TTC549 (cell line): ENCODE measurements around the gene DESI2.
"Not testable (repeated sequence)": the region's sequence is repeated elsewhere in the genome, so short reads cannot be mapped to it uniquely, and the experiment has no call there.

Experiments used
- FAIRE-seq: peaks from 2 replicates; lab custom pipeline; 2012; peaks lifted over from hg19 to GRCh38; lab: Jason Lieb, UNC

Gene DESI2

DNA sequence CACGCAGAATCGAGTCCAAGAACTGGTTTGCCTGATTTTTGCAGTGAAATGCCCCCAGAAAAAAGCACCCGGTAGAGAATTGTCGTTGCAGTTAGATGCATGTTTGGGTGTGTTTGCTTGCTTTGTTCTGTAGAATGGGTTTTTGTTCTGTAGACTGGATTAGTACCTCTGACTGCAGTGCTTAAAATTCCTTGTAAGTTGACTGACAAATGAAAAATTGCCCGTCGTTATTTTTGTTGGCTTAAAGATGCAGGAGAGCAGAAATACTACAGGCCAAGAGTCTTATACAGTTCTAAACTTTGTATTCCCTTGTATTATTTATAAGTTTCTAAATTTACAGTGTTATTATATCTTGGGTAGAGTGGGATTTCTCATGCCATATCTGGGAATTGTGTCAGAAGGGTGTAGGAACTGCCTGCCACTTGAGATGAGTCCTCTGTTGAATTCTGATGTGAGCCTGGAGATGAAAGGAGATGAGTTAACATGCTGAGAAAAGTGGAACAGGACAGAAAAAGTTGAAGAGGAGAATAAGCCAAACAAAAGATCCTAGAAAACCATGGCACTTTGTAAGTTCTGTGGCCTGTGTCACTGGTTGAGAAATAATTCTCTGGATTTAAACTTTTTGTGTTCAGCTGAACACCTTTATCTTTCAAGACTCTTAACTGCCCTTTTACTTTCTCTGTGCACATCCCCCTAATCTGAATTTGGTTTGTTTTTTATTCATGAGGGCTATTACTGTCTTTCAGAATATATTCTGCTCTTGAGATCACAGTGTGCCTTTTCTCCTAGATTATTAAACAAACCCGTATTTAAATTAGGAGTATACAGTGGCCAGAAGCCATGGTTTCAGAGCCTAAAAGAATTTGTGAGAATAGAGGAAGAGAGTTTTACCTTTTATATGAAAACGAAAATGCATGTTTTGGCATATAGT, 1.4 kb downstream of the DESI2 start:
- FAIRE-seq: no peak

DNA sequence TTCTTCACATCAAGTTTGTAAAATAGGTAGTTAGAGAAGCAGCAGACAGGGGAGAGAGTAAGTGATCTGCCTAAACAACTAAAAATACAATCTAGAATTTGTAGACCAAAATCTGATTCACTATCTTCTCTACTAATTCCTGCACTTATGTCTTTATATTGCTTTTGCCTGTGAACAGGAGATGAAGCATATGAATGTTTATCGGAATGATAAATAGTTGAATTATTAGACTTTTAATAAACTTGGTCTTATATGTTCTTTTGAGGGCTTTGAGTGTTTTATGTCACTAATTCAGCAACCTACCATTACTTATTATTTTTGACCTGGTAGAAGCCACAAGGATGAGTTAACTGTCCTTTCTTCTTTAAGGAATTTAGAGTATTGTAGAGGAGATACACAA, 2.3 kb downstream of the DESI2 start:
- no peak for FAIRE-seq

DNA sequence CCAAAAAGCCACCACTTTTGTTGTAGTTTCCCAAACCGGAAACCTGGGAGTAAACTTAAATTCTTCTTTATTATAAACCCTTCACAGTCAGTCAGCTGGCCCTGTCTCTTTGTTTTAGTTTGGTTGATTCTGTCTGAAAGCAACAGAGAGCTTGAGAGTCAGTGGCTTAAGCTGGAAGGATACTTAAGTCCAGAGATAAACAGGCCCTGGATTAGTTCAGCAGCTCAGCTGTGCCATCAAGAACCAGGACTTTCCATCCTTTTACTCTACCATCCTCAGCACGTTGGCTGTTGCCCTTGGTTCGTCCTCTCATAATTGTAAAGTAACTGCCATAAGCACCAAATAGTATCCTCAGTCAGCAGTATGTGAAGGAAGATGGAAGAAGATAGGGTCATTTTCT, 4.5 kb downstream of the DESI2 start:
- no peak for FAIRE-seq

DNA sequence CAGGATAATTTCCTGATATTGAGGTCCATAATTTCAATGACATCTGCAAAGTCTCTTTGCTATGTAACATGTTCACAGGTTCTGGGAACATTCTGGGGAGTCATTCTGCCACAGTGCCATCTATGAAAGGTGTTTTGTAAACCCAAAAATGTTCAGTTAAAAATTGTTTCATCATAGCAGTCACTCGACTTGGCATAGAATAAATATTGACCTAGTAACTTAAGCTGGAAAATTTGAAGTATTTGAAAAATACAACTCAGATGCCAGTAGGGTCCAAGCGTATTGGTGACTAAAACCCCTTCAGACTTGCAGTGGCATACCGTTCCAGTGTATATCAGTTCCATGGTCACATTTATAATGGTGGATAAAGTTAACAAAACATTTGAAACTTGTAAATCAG, 6.8 kb downstream of the DESI2 start:
- FAIRE-seq: no peak

DNA sequence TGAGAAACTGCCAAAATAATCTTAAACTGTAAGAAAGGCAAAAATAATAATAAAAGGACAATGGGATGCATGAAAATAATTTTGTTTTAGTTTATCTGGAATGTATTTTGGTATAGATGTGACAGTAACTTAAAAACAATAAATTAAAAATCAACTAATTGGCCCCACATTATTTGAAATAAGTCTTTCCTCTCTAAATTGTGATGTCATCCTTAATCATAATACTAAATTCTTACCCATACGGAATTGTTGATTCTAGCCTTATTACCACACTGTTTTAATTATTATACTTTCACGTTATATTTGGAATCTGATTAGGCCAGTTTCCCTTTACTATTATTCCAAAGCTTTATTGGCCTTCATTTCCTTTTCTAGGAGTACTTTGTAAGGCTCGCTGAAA, 7.7 kb downstream of the DESI2 start:
- peak; percentile 77 for FAIRE-seq

DNA sequence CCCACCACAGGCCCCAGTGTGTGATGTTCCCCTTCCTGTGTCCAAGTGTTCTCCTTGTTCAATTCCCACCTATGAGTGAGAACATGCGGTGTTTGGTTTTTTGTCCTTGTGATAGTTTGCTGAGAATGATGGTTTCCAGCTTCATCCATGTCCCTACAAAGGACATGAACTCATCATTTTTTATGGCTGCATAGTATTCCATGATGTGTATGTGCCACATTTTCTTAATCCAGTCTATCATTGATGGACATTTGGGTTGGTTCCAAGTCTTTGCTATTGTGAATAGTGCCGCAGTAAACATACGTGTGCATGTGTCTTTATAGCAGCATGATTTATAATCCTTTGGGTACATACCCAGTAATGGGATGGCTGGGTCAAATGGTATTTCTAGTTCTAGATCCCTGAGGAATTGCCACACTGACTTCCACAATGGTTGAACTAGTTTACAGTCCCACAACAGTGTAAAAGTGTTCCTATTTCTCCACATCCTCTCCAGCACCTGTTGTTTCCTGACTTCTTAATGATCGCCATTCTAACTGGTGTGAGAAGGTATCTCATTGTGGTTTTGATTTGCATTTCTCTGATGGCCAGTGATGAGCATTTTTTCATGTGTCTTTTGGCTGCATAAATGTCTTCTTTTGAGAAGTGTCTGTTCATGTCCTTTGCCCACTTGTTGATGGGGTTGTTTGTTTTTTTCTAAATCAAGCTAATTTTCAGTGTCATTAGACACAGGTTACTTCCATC, 8.8 kb downstream of the DESI2 start:
- FAIRE-seq: not testable (repeated sequence)

DNA sequence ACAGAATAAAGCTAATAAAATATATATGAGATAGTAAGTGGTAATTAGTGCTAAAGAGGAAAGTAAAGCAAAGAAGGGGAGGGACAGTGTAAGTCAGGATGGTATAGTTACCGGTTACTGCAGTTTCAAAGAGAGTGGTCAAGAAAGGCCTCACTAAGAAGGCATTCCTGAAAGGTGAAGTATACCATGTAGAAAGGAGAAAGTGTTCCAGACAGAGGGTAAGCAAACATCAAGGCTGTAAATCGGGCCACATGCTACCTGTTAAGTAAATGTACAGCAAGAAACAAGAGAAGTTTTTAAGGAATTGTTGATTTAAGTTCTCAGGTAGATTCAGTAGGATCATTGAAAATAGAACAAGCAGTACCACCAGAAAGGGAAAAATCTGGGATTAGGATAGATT, 9.7 kb downstream of the DESI2 start:
- no peak for FAIRE-seq

DNA sequence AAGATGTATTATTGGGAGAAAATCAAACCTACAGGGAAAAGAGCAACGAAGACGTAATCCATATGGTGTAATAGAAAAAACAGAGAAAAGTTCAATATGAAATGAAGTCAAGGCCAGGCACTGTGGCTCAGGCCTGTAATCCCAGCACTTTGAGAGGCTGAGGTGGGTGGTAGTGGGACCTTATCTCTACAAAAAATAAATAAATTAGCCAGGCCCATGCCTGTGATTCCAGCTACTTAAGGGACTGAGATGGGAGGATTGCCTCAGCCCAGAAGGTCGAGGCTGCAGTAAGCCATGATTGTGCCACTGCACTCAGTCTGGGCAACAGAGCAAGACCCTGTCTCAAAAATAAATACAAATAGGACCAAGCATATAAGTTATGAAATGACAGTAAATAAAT, 11.4 kb downstream of the DESI2 start:
- no peak for FAIRE-seq

DNA sequence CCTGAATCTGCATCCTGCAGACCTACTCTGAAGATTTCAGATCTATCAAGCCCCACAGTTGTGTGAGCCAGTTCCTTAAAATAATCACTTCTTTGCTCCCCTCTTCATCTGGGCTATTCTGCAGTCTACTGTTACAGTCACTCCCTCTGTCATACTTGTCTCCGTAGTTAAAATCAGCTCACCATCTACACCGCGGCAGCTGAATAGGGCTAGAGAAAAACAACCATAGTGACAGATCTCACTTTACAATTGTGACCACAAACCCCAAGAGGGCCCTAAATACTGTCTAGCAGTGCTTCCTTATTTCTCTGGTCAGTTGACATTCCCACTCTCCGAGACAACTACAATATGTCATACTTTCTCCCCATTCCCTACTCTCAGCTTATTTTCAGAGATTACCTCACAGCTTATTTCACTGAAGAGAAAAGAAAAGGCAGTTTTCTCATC, 12.9 kb downstream of the DESI2 start:
- FAIRE-seq: no peak

DNA sequence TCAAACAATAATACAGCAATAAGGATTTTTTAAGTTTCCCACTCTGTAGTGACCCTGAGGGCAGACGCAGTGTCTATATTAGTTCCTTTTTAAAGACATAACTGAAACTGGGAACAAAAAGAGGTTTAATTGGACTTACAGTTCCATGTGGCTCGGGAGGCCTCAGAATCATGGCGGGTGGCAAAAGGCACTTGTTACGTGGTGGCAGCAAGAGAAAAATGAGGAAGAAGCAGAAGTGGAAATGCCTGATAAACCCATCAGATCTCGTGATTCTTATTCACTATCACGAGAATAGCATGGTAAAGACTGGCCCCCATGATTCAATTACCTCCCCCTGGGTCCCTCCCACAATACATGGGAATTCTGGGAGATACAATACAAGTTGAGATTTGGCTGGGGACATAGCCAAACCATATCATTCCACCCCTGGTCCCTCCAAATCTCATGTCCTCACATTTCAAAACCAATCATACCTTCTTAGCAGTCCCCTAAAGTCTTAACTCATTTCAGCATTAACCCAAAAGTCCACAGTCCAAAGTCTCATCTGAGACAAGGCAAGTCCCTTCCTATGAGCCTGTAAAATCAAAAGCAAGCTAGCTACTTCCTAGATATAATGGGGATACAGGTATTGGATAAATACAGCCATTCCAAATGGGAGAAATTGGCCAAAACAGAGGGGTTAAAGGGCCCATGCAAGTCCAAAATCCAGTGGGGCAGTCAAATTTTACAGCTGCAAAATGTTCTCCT, 13.9 kb downstream of the DESI2 start:
- not testable (repeated sequence) for FAIRE-seq

DNA sequence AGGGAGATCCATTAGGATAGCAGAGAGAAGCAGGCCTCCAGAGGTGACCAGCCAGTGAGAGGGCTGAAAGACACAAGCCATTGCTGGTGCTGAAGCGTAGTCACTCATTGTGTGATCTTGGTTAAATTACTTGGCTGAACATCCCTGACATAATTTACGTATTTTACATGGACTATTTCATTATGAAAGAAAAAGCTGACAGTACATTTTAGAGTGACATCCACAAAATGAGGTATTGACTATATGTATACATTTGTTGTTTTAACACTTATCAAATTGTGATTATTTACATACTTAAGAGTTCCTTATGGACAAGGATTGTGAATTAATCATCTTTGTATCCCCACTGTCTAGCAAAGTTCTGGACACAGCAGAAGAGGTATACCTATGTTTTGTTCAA, 14.9 kb downstream of the DESI2 start:
- peak; percentile 5 for FAIRE-seq

DNA sequence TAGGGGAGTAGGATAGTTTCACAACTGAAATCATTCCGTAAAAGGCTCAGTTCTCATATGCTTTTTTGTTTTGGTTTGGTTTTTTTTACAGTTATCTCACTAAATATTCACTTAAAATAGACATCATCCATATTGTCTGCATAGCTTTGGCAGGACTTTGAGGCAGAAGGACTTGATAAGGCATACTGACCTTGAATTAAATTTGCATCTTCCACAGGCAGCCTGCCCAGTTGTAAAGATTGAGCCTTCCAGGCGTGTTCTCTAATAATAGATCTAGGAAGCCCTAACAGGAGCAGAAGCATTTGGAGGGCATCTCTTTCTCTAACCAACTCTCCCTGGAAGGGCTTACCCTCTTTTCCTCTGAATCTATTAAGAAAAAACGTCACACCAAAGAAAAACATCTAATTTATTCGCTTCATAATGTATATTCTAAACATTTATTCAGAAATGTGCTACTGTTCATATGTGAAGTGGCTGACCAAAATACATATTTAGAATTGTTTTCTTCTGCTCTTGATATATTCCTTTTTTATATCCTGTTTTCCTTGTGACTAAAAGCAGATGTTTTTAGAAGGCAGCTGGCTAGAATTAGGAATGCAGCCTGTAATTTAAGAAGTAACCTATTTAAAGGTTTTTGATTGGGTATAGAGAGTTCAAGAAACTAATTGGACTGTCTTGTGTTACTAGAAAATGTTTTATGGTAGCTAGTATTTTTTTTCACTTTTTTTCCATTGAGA, 20.2 kb downstream of the DESI2 start:
- FAIRE-seq: peak; percentile 41

DNA sequence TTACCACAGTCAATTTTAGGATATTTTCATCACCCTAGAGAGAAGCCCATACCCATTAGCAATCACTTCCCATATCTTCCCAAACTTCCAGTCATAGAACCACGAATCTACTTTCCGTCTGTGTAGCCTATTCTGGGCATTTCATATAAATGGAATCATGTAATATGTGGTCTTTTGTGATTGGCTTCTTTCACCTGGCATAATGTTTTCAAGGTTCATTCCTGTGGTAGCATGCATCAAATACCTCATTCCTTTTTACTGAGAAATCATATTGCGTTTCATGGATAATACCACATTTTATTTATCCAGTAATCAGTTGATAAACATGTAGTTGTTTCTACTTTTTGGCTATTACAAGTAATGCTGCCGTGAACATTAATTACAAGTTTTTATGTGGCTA, 21.5 kb downstream of the DESI2 start:
- FAIRE-seq: no peak

DNA sequence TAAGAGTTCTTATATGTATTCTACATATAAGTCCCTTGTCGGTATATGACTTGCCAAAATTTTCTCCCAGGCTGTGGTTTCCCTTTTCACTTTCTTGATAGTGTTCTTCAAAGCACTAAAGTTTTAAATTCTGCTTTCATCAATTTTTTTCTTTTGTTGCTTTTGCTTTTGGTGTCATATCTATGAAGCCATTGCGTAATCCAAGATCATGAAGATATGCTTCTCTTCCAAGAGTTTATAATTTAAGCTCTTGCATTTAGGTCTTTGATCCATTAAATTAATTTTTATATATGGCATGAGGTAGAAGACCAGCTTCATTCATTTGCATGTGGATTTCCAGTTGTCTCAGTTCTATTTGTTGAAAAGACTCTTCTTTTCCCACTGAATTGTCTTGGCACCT, 22.2 kb downstream of the DESI2 start:
- FAIRE-seq: peak; percentile 62

DNA sequence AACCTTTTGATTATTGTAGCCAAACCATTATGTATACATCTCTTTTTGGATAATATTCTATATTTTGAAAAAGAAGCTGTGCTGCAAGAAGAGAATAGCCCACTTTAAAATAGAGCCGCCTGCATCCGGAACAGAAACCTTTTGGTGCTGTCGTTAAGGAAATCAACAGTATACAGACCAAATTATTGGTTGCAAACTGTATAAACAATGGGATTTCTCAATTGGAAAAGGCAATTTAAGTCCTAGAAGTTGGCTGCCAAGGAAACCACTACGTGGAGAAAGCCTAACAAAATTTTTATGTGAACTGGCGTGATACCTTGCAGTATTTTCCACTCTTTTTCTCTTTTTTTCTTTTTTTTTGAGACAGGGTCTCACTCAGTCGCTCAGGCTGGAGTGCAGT, 25.8 kb downstream of the DESI2 start:
- no peak for FAIRE-seq

DNA sequence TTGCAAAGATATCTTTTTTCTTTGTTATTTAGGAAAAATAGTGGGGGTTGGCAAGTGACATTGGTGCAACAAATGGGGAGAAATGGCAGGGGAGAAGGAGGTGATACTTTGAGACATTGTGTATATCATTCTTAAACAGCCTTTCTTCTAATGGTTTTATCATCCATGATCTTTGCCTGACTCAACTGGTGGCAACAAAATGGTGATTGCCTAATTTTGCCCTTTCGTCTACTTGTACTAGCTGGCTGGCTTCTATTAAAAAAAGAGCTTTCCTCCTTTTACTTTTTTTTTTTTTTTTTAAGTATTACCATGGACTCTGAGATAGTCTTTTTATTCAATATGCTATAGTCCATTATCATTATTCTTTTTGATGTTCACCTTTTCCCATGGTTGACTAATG, 27.7 kb downstream of the DESI2 start:
- peak; percentile 11 for FAIRE-seq

DNA sequence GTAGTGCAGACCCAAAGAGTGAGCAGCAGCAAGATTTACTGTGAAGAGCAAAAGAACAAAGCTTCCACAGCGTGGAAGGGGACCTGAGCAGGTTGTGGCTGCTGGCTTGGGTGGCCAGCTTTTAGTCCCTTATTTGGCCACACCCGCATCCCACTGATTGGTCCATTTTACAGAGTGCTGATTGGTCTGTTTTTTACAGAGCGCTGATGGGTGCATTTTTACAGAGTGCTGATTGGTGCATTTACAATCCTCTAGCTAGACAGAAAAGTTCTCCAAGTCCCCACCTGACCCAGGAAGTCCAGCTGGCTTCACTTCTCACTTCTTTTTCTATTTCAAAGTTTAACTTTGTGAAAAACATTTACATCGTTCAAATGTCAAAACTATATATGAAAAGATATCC, 29.2 kb downstream of the DESI2 start:
- not testable (repeated sequence) for FAIRE-seq

DNA sequence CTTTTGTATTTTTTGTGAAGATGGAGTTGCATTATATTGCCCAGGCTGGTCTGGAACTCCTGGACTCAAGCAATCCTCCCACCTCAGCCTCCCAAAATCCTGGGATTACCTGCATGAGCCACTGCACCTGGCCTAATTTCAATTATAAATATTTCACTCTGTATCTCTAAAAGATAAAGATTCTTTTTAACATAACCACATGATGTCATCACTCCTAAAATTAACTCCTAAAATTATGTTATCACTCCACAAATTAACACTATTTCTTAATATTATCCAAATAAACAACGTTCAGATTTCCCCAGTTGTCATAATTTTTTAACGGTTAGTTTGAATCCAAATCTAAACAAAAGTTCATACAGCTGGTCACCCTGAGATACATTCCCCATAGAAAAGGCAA, 43.0 kb downstream of the DESI2 start:
- FAIRE-seq: no peak

DNA sequence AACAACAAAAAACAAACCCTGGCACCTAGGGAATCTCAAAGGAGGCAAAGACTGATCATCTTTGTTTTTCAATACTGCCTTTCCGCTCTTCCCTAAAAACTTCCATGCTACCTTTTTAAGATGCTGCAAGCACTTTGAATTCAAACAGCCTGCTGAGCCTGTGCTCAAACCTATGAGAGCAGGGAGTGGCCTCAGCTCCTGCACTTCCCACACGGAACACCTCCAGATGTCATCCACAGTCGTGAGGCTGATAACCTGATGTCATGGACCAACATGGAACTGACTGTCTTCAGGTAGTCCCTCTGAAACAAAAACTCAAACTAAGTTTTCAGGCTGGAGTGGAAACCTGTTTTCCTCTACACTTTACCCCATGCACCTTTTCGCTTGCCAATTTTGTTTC, 46.8 kb downstream of the DESI2 start:
- FAIRE-seq: no peak

DNA sequence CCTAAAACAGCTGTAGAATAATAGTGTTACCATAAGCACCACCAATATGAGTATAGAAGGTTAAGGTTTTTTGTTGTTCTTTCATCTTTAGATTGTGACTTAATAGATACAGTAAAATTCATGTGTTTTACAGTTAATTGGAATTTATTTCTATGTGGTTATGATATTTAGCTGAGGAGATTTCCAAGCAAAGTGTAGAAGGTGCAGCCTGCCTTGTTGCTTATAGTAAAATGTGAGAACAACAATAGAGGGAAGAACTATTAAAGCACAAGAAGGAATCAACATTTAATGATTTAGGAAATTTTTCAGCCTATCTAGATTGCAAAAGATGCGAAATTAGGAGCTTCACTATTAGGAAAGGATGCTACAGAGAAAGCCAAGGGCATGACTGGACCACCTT, 47.9 kb downstream of the DESI2 start:
- FAIRE-seq: peak; percentile 20

DNA sequence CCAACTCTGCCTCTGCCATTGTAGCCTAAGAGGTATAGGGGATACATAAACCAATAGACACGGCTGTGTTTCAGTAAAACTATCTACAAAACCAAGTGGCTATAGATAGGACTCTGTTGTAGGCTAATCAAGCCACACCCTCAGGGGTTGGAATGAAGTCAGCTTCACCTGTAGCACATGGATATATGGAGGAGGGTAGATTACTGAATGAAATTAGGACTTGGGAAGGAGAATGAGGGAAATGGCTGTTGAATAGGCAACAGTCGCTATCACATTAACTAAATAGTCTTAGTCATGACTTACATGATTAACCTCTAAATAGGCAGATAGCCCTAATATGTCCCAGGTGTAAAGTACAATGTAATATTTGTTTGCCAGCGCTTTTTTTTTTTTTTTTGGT, 49.7 kb downstream of the DESI2 start:
- FAIRE-seq: no peak

DNA sequence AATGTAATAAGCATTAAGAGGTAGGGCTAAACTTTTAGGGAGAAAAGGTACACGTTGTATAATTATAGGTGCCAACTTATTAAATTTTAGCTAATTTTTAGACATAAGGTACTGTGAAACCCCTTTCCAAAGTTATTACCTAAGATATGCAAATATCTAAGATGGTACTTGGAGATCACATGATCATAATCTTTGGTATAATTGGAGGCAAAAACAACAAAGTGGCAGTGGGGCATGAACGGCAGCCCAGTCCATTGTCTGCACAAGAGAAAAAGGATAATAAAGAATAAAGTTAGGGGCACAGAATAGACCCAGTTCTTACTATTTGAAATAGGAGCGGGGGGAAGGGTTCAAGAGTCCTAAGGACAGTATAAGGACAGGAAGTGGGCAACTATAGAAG, 51.2 kb downstream of the DESI2 start:
- no peak for FAIRE-seq
